Measurements from ENCODE around the gene REPS2. TPM values are rescaled to one million over a fixed set of nuclear protein-coding genes. Genes with fewer than 3 reads are reported as not detected.

The REPS2 gene
- polyA plus RNA-seq, 3 donors, result 2.1 to 4.7 (median 3.6) TPM

- H3K27me3 Mint-ChIP-seq (ENCODE audit: low read depth in 3 of 3), result peaks cover 0 to 11% (median 0%) of the 10 kb centered on the region in 3 donors
- Histone ChIP-seq H3K4me3 (replicated peaks in 1 of 3; ENCODE audit: low read depth in 2 of 3, low read length in 3 of 3) (no peak overlapping the region), H2AFZ (ENCODE audit: insufficient read depth, low read depth, low read length, poor library complexity, severe bottlenecking) (no peak overlapping the region), H3K4me2 (replicated peaks; ENCODE audit: extremely low read depth, low read length, poor library complexity, severe bottlenecking) (no peak overlapping the region), H3K79me2 (ENCODE audit: insufficient read depth, low read length) (no peaks in the 10 kb centered on the region), H3K9me3 (replicated peaks in 1 of 2; ENCODE audit: control insufficient read depth in 1 of 2, insufficient read depth in 1 of 2, low read length in 2 of 2) (no peaks in the 10 kb centered on the region), H3K27ac (ENCODE audit: low read depth in 1 of 2, low read length in 2 of 2) (no peak overlapping the region), H3K4me1 (ENCODE audit: control insufficient read depth in 1 of 2, insufficient read depth in 2 of 2, low read length in 2 of 2) (no peaks in the 10 kb centered on the region), H3K9ac (ENCODE audit: insufficient read depth, low read length, poor library complexity, severe bottlenecking) (no peak overlapping the region), H3K36me3 (replicated peaks in 1 of 2; ENCODE audit: control insufficient read depth in 1 of 2, insufficient read depth in 2 of 2, low read length in 2 of 2) (peaks cover 3 to 13% of the 10 kb centered on the region in 2 donors), H3K27me3 (ENCODE audit: control insufficient read depth in 2 of 2, insufficient read depth in 2 of 2, low read length in 2 of 2) (peaks cover 0 to 3% of the 10 kb centered on the region in 2 donors), H4K20me1 (ENCODE audit: insufficient read depth, low read length) (no peaks in the 10 kb centered on the region)
- peaks cover 8 to 10% of the 10 kb centered on the region in 2 donors for H3K36me3 Mint-ChIP-seq
- no peak for TF ChIP-seq CTCF (IDR thresholded peaks at IDR 0.05)
- H3K4me3 Mint-ChIP-seq, result no peak overlapping the region
- intact Hi-C loops (cut with micrococcal nuclease), result no loop called here
- no peaks in the 10 kb centered on the region for H3K4me1 Mint-ChIP-seq
- H3K9me3 Mint-ChIP-seq, result peaks cover 0 to 3% (median 0%) of the 10 kb centered on the region in 7 donors
- no peak overlapping the region for H3K27ac Mint-ChIP-seq
- DNase-seq, result no peak
Observed at GRCh38 chrX:17052210-17052609, 105.8 kb downstream of the REPS2 start.

- no peak overlapping the region for H3K27ac ChIP-seq (ENCODE audit: low read depth in 1 of 2, low read length in 2 of 2)
- peaks cover 2 to 7% of the 10 kb centered on the region in 2 donors for H3K36me3 ChIP-seq (replicated peaks in 1 of 2; ENCODE audit: control insufficient read depth in 1 of 2, insufficient read depth in 2 of 2, low read length in 2 of 2)
- Mint-ChIP-seq H3K27ac (no peak overlapping the region), H3K4me1 (no peaks in the 10 kb centered on the region), H3K4me3 (no peak overlapping the region), H3K36me3 (peaks cover 8 to 10% of the 10 kb centered on the region in 2 donors), H3K27me3 (ENCODE audit: low read depth in 3 of 3) (peaks cover 0 to 14% (median 0%) of the 10 kb centered on the region in 3 donors), H3K9me3 (peaks cover 0 to 3% (median 0%) of the 10 kb centered on the region in 7 donors)
- H2AFZ ChIP-seq (ENCODE audit: insufficient read depth, low read depth, low read length, poor library complexity, severe bottlenecking), result no peak overlapping the region
- H3K4me1 ChIP-seq (ENCODE audit: control insufficient read depth in 1 of 2, insufficient read depth in 2 of 2, low read length in 2 of 2), result no peaks in the 10 kb centered on the region
- no CpG with 5 or more reads among the region's 2 CpGs for WGBS (ENCODE audit: insufficient coverage)
- intact Hi-C loops (cut with micrococcal nuclease), result no loop called here
- H3K9ac ChIP-seq (ENCODE audit: insufficient read depth, low read length, poor library complexity, severe bottlenecking), result no peak overlapping the region
- no peaks in the 10 kb centered on the region for H3K9me3 ChIP-seq (replicated peaks in 1 of 2; ENCODE audit: control insufficient read depth in 1 of 2, insufficient read depth in 1 of 2, low read length in 2 of 2)
- DNase-seq, result no peak
- no peaks in the 10 kb centered on the region for H4K20me1 ChIP-seq (ENCODE audit: insufficient read depth, low read length)
- no peak overlapping the region for H3K4me3 ChIP-seq (replicated peaks in 1 of 3; ENCODE audit: low read depth in 2 of 3, low read length in 3 of 3)
- no peak for TF ChIP-seq CTCF (IDR thresholded peaks at IDR 0.05)
- H3K79me2 ChIP-seq (ENCODE audit: insufficient read depth, low read length), result no peaks in the 10 kb centered on the region
- peaks cover 0 to 3% of the 10 kb centered on the region in 2 donors for H3K27me3 ChIP-seq (ENCODE audit: control insufficient read depth in 2 of 2, insufficient read depth in 2 of 2, low read length in 2 of 2)
- H3K4me2 ChIP-seq (replicated peaks; ENCODE audit: extremely low read depth, low read length, poor library complexity, severe bottlenecking), result no peak overlapping the region
Observed at GRCh38 chrX:17052793-17053192, 106.3 kb downstream of the REPS2 start.
